H1 (cell line): ENCODE results near the gene CYGB. TPM values are rescaled to one million over a fixed set of nuclear protein-coding genes. Genes with fewer than 3 reads are reported as not detected.

ENCODE experiments used
- CTCF ChIA-PET: fragments of 300-600 bp; sonication (Branson Sonifier 250); formaldehyde crosslinking; loops from one replicate; lab custom pipeline; 2021; ENCODE audit not compliant: partially characterized antibody; lab: Charles Lee
- POLR2A ChIA-PET: fragments of 300-600 bp; sonication (Branson Sonifier 250); formaldehyde crosslinking; loops from one replicate; lab custom pipeline; 2021; ENCODE audit warnings: inconsistent platforms; ENCODE audit not compliant: partially characterized antibody; lab: Charles Lee
- DNase-seq, 2 experiments: peaks; one replicate each; pipeline versions ENCODE4 v3.0.0 to v3.0.0-alpha.2; 2010 to 2022; ENCODE audit warnings: low spot score in 2 of 2, low read depth in 1 of 2, mixed read lengths in 1 of 2
- FAIRE-seq: peaks from 2 replicates; lab custom pipeline; 2011; peaks lifted over from hg19 to GRCh38; lab: Jason Lieb, UNC
- H2AFZ ChIP-seq: 2 replicates; pipeline ENCODE4 v1.8.1; 2012; ENCODE audit warnings: low read length, inconsistent platforms
- H2AK5ac ChIP-seq: 2 replicates; pipeline ENCODE4 v1.6.1; 2013; ENCODE audit warnings: low read depth, low read length
- H2BK120ac ChIP-seq: replicated peaks from 2 replicates; pipeline ENCODE3; 2013; ENCODE audit warnings: low read depth, low read length, inconsistent platforms
- H2BK12ac ChIP-seq: 2 replicates; pipeline ENCODE4 v1.6.1; 2013; ENCODE audit warnings: low read depth, low read length
- H2BK15ac ChIP-seq: 2 replicates; pipeline ENCODE4 v1.6.1; 2013; ENCODE audit warnings: low read length
- H2BK20ac ChIP-seq: 2 replicates; pipeline ENCODE4 v1.6.1; 2013; ENCODE audit warnings: low read length
- H2BK5ac ChIP-seq: 2 replicates; pipeline ENCODE4 v1.6.1; 2013; ENCODE audit warnings: low read depth, low read length
- H3K14ac ChIP-seq: 2 replicates; pipeline ENCODE4 v1.6.1; 2013; ENCODE audit warnings: inconsistent platforms; ENCODE audit not compliant: insufficient read length
- H3K18ac ChIP-seq: 2 replicates; pipeline ENCODE4 v1.6.1; 2013; ENCODE audit warnings: low read length; ENCODE audit errors: extremely low read depth
- H3K23ac ChIP-seq: 2 replicates; pipeline ENCODE4 v1.6.1; 2013; ENCODE audit warnings: inconsistent platforms; ENCODE audit not compliant: insufficient read length
- H3K23me2 ChIP-seq: 2 replicates; pipeline ENCODE4 v1.6.1; 2013; ENCODE audit warnings: low read depth, low read length
- H3K27ac ChIP-seq: 2 replicates; pipeline ENCODE4 v1.6.1; 2011; ENCODE audit warnings: low read depth, low read length, inconsistent platforms
- H3K27me3 ChIP-seq, 4 experiments: replicated peaks in 1 of 4; 1 replicate in 1 of 4; 2 replicates in 3 of 4; pipeline versions ENCODE4 v1.6.1 to v1.8.1; 2011 to 2013; ENCODE audit warnings: low read length in 3 of 4, mild to moderate bottlenecking in 3 of 4, inconsistent platforms in 2 of 4, mixed read lengths in 2 of 4, moderate library complexity in 1 of 4; ENCODE audit not compliant: control insufficient read depth in 3 of 4, insufficient read depth in 3 of 4; ENCODE audit errors: extremely low read depth in 1 of 4
- H3K36me3 ChIP-seq, 4 experiments: 2 replicates each; pipeline versions ENCODE4 v1.6.1 to v1.8.1; 2011 to 2013; ENCODE audit warnings: mild to moderate bottlenecking in 4 of 4, low read length in 3 of 4, moderate library complexity in 2 of 4, control low read depth in 1 of 4, inconsistent platforms in 1 of 4; ENCODE audit not compliant: insufficient read depth in 4 of 4, control insufficient read depth in 2 of 4
- H3K4ac ChIP-seq: replicated peaks from 2 replicates; pipeline ENCODE3; 2013; ENCODE audit warnings: low read length, low read depth, mixed read lengths, inconsistent platforms; ENCODE audit not compliant: insufficient read length
- H3K4me1 ChIP-seq, 4 experiments: replicated peaks in 1 of 4; 1 replicate in 1 of 4; 2 replicates in 3 of 4; pipeline versions ENCODE4 v1.6.1 to v1.8.1; 2011 to 2013; ENCODE audit warnings: low read length in 3 of 4, inconsistent platforms in 2 of 4, mixed read lengths in 1 of 4; ENCODE audit not compliant: insufficient read depth in 4 of 4, control insufficient read depth in 3 of 4
- H3K4me2 ChIP-seq, 2 experiments: 2 replicates each; pipeline versions ENCODE4 v1.6.1 to v1.8.1; 2011 to 2013; ENCODE audit warnings: low read depth in 2 of 2, low read length in 2 of 2, control low read depth in 1 of 2, inconsistent platforms in 1 of 2, mild to moderate bottlenecking in 1 of 2; ENCODE audit not compliant: insufficient read depth in 1 of 2
- H3K4me3 ChIP-seq, 4 experiments: fragments of 200-600, 300-600 bp in 1 of 4; sonication (generic), shearing (Covaris generic), sonication (Bioruptor Twin) in 1 of 4; 2 replicates each; pipeline versions ENCODE4 v1.5.1 to v1.8.1; 2011 to 2016; ENCODE audit warnings: low read length in 4 of 4, low read depth in 3 of 4, control low read depth in 2 of 4, inconsistent platforms in 2 of 4, mild to moderate bottlenecking in 2 of 4, mixed read lengths in 1 of 4, moderate library complexity in 1 of 4; ENCODE audit not compliant: insufficient read depth in 2 of 4; ENCODE audit errors: extremely low read depth in 1 of 4
- H3K56ac ChIP-seq: replicated peaks from 2 replicates; pipeline ENCODE3; 2013; ENCODE audit warnings: low read depth, mild to moderate bottlenecking, mixed read lengths, low read length, inconsistent platforms; ENCODE audit not compliant: insufficient read length
- H3K79me1 ChIP-seq: 2 replicates; pipeline ENCODE4 v1.6.1; 2013; ENCODE audit warnings: low read depth, low read length, control low read depth
- H3K79me2 ChIP-seq, 2 experiments: 2 replicates each; pipeline versions ENCODE4 v1.6.1 to v1.8.1; 2012 to 2013; ENCODE audit warnings: low read length in 2 of 2, mild to moderate bottlenecking in 2 of 2, inconsistent platforms in 1 of 2; ENCODE audit not compliant: insufficient read depth in 2 of 2, control insufficient read depth in 1 of 2
- H3K9ac ChIP-seq, 4 experiments: replicated peaks in 1 of 4; 1 replicate in 1 of 4; 2 replicates in 3 of 4; pipeline versions ENCODE4 v1.6.1 to v1.8.1; 2011 to 2013; ENCODE audit warnings: low read depth in 3 of 4, low read length in 3 of 4, control low read depth in 2 of 4, mild to moderate bottlenecking in 2 of 4, moderate library complexity in 2 of 4, inconsistent platforms in 1 of 4; ENCODE audit errors: extremely low read depth in 1 of 4
- H3K9me3 ChIP-seq, 2 experiments: 2 replicates each; pipeline versions ENCODE4 v1.6.1 to v1.8.1; 2012 to 2013; ENCODE audit warnings: mild to moderate bottlenecking in 2 of 2, moderate library complexity in 2 of 2, control low read depth in 1 of 2, inconsistent platforms in 1 of 2, low read depth in 1 of 2, low read length in 1 of 2, mixed read lengths in 1 of 2; ENCODE audit not compliant: insufficient read depth in 2 of 2
- H4K20me1 ChIP-seq, 2 experiments: replicated peaks in 1 of 2; 2 replicates each; pipeline versions ENCODE3 to v1.8.1; 2011 to 2013; ENCODE audit warnings: inconsistent platforms in 2 of 2, low read length in 2 of 2, mild to moderate bottlenecking in 1 of 2; ENCODE audit not compliant: insufficient read depth in 2 of 2, control insufficient read depth in 1 of 2
- H4K5ac ChIP-seq: 2 replicates; pipeline ENCODE4 v1.6.1; 2013; ENCODE audit warnings: low read length, low read depth, mixed read lengths, inconsistent platforms; ENCODE audit not compliant: insufficient read length
- H4K8ac ChIP-seq: 2 replicates; pipeline ENCODE4 v1.8.0; 2013; ENCODE audit warnings: mild to moderate bottlenecking, moderate library complexity, low read length, inconsistent platforms; ENCODE audit not compliant: insufficient read depth; ENCODE audit errors: extremely low read depth
- H4K91ac ChIP-seq: replicated peaks from 2 replicates; pipeline ENCODE3; 2013; ENCODE audit warnings: low read length, mixed read lengths, inconsistent platforms; ENCODE audit not compliant: insufficient read length
- BACH1 ChIP-seq: IDR thresholded peaks from 2 replicates; pipeline ENCODE4 v1.6.1; 2012; ENCODE audit warnings: low read length, improper control_type of control experiment
- JUND ChIP-seq: IDR thresholded peaks from 2 replicates; pipeline ENCODE4 v1.6.1; 2011; ENCODE audit warnings: mild to moderate bottlenecking, improper control_type of control experiment, low read length
- SIRT6 ChIP-seq: IDR thresholded peaks from one replicate; pipeline ENCODE4 v1.7.1; 2012; ENCODE audit warnings: low read length, inconsistent platforms
- SP2 ChIP-seq: IDR thresholded peaks from 2 replicates; pipeline ENCODE4 v1.6.1; 2012; ENCODE audit warnings: mild to moderate bottlenecking, low read length, inconsistent platforms
- TEAD4 ChIP-seq: IDR thresholded peaks from 2 replicates; pipeline ENCODE4 v1.6.1; 2012; ENCODE audit warnings: low read depth, low read length, inconsistent platforms, mixed read lengths
- WGBS, 2 experiments: shearing (Covaris generic) in 1 of 2; methylation state at CpG; one replicate each; pipeline versions ENCODE4 v1.1.6 to v1.1.7; 2013 to 2015; ENCODE audit warnings: low lambda C conversion rate in 2 of 2, mixed read lengths in 2 of 2, inconsistent platforms in 1 of 2, low coverage in 1 of 2, missing lambda C conversion rate in 1 of 2; ENCODE audit not compliant: insufficient replicate concordance in 2 of 2, insufficient coverage in 1 of 2, insufficient read length in 1 of 2; ENCODE audit errors: extremely low coverage in 1 of 2, missing lambda C conversion rate in 1 of 2; 5-methylcytosine and 5-hydroxymethylcytosine counted together
- polyA plus RNA-seq, 7 experiments: library from polyadenylated mRNA; depleted of rRNA in 3 of 7; stranded (reverse) in 5 of 7; unstranded in 2 of 7; fragments of >200 nt in 5 of 7; fragments of 200-250 nt in 2 of 7; gene quantifications; 1 replicate in 5 of 7; 2 replicates in 1 of 7; 4 replicates in 1 of 7; pipeline versions ENCODE4 v1.2.1 to v1.2.3, GENCODE V29; 2011 to 2013; ENCODE audit warnings: missing spikeins in 2 of 7, mixed read lengths in 2 of 7
- total RNA-seq: library from RNA; stranded (reverse); fragmentation: NEBNext Ultra II Directional; extraction: Animal tissue kit (Norgen Biotek cat#: 25700); gene quantifications from 2 replicates; pipeline ENCODE4 v1.2.1, GENCODE V29; 2021
- TF ChIP-seq, protein P1 (sequence below), 3 experiments: IDR thresholded peaks; 1 replicate in 2 of 3; 2 replicates in 1 of 3; pipeline versions ENCODE4 v1.5.1 to v1.6.1; 2011; ENCODE audit warnings: low read length in 3 of 3, mild to moderate bottlenecking in 3 of 3, inconsistent platforms in 2 of 3, low read depth in 1 of 3, moderate library complexity in 1 of 3; ENCODE audit not compliant: insufficient read depth in 1 of 3; ENCODE audit errors: control extremely low read depth in 1 of 3
- TF ChIP-seq, protein P2 (sequence below): IDR thresholded peaks from 2 replicates; pipeline ENCODE4 v1.6.1; 2012; ENCODE audit warnings: inconsistent platforms
- TF ChIP-seq, protein P3 (sequence below): IDR thresholded peaks from 2 replicates; pipeline ENCODE4 v1.6.1; 2011; ENCODE audit warnings: low read length, improper control_type of control experiment
- TF ChIP-seq, protein P4 (sequence below): IDR thresholded peaks from 2 replicates; pipeline ENCODE4 v1.6.1; 2011; ENCODE audit warnings: low read depth, mild to moderate bottlenecking, low read length; ENCODE audit not compliant: insufficient read depth

The CYGB gene
- total and polyA plus RNA-seq, 2 of the 8 experiments (the other 6 are each of a cell fraction or from before 2014, with no cell fraction given) = 2.7 to 3.7 TPM

DNA sequence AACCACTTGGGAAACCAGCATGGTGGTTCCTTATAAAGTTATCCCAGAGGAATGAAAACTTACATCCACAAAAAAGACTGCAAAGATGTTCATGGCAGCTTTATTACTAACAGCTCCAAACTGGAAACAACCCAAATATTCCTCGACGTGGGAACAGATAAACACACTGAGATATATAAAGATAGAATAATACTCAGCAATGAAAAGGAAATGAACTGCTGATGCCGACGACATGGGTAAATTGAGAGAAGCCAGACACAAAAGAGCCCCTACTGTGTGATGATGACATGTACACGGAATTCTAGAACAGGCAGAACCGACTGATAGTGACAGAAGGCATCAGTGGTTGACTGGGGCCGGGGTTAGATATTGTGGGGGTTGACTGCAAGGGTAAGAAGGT, 12.0 kb upstream of the CYGB start:
- CTCF ChIA-PET = interaction anchor here (0.6 to 5.2 kb wide), 8 partner anchors 8 to 742 kb away, joined by 3 to 39 read pairs (median 4); no protein-coding TSS in a partner anchor
- TF ChIP-seq BACH1 = no peak
- TF ChIP-seq SP2 = no peak
- TF ChIP-seq, protein P1, sequence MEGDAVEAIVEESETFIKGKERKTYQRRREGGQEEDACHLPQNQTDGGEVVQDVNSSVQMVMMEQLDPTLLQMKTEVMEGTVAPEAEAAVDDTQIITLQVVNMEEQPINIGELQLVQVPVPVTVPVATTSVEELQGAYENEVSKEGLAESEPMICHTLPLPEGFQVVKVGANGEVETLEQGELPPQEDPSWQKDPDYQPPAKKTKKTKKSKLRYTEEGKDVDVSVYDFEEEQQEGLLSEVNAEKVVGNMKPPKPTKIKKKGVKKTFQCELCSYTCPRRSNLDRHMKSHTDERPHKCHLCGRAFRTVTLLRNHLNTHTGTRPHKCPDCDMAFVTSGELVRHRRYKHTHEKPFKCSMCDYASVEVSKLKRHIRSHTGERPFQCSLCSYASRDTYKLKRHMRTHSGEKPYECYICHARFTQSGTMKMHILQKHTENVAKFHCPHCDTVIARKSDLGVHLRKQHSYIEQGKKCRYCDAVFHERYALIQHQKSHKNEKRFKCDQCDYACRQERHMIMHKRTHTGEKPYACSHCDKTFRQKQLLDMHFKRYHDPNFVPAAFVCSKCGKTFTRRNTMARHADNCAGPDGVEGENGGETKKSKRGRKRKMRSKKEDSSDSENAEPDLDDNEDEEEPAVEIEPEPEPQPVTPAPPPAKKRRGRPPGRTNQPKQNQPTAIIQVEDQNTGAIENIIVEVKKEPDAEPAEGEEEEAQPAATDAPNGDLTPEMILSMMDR (IDR thresholded peaks at IDR 0.05; ENCODE audit: control extremely low read depth in 1 of 3, insufficient read depth in 1 of 3, low read depth in 1 of 3, low read length in 3 of 3) = no peak
- TF ChIP-seq, protein P2, sequence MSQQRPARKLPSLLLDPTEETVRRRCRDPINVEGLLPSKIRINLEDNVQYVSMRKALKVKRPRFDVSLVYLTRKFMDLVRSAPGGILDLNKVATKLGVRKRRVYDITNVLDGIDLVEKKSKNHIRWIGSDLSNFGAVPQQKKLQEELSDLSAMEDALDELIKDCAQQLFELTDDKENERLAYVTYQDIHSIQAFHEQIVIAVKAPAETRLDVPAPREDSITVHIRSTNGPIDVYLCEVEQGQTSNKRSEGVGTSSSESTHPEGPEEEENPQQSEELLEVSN = no peak
- TF ChIP-seq SIRT6 = no peak
- no peak for TF ChIP-seq JUND
- no peak for TF ChIP-seq TEAD4
- TF ChIP-seq, protein P3, sequence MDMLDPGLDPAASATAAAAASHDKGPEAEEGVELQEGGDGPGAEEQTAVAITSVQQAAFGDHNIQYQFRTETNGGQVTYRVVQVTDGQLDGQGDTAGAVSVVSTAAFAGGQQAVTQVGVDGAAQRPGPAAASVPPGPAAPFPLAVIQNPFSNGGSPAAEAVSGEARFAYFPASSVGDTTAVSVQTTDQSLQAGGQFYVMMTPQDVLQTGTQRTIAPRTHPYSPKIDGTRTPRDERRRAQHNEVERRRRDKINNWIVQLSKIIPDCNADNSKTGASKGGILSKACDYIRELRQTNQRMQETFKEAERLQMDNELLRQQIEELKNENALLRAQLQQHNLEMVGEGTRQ = no peak
- TF ChIP-seq, protein P4, sequence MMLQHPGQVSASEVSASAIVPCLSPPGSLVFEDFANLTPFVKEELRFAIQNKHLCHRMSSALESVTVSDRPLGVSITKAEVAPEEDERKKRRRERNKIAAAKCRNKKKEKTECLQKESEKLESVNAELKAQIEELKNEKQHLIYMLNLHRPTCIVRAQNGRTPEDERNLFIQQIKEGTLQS = no peak

More for the DNA sequence above, 12.0 kb upstream of the CYGB start:
- 93% methylated on average over 7 of the region's 7 CpGs; no CpG with 5 or more reads in 1 of the 2 experiments for WGBS, 2 experiments
- no peaks in the 10 kb centered on the region for H3K27me3 ChIP-seq
- no peak overlapping the region for H4K91ac ChIP-seq
- FAIRE-seq = no peak
- no peak overlapping the region for H3K4ac ChIP-seq
- no peak overlapping the region for H2BK5ac ChIP-seq
- no peak overlapping the region for H2BK15ac ChIP-seq
- no peak overlapping the region for H4K5ac ChIP-seq
- no peak overlapping the region for H2BK120ac ChIP-seq
- peaks cover 2 to 19% (median 5%) of the 10 kb centered on the region in 4 experiments; a peak in 5 of 7 replicates for H3K4me1 ChIP-seq
- H3K36me3 ChIP-seq = no peaks in the 10 kb centered on the region
- no peaks in the 10 kb centered on the region for H3K79me1 ChIP-seq
- H3K79me2 ChIP-seq = no peaks in the 10 kb centered on the region; a peak in 1 of 4 replicates
- H4K20me1 ChIP-seq = peaks cover 0 to 7% of the 10 kb centered on the region in 2 experiments
- no peak overlapping the region for H3K9ac ChIP-seq
- no peak overlapping the region for H2BK12ac ChIP-seq
- POLR2A ChIA-PET = interaction anchor here (0.7 to 2.1 kb wide), 5 partner anchors 8 to 18 kb away, joined by 3 to 8 read pairs (median 4); partner anchors contain the start of gene PRCD
- H3K9me3 ChIP-seq = no peaks in the 10 kb centered on the region
- H3K56ac ChIP-seq = no peak overlapping the region
- H3K18ac ChIP-seq = no peak overlapping the region
- H3K4me2 ChIP-seq = no peak overlapping the region
- DNase-seq = no peak
- H3K4me3 ChIP-seq = no peak overlapping the region
- H3K23me2 ChIP-seq = peaks cover 6% of the 10 kb centered on the region; the same call in 1 of the 2 replicates
- H3K23ac ChIP-seq = no peak overlapping the region
- H2AK5ac ChIP-seq = no peak overlapping the region
- H3K14ac ChIP-seq = no peak overlapping the region
- no peak overlapping the region for H2BK20ac ChIP-seq
- H4K8ac ChIP-seq = no peak overlapping the region
- H3K27ac ChIP-seq = no peak overlapping the region
- H2AFZ ChIP-seq = no peak overlapping the region
